CD4-positive, alpha-beta T cell treated with Interleukin-15 for 4 hours (primary cell): Measurements from ENCODE around the gene CILP.

Experiments used
- DNase-seq: peaks from one replicate; pipeline ENCODE4 v3.0.0-alpha.2; 2020; ENCODE audit warnings: low spot score

The CILP gene

GRCh38 chr15:65221697-65222096, 10.4 kb upstream of the CILP start:
- no peak for DNase-seq

GRCh38 chr15:65219137-65219536, 7.9 kb upstream of the CILP start:
- no peak for DNase-seq

- no peak for DNase-seq
These were observed 6.5 kb upstream of the CILP start for GRCh38 chr15:65217526-65218482.

- DNase-seq: no peak
These were observed 4.2 kb upstream of the CILP start for GRCh38 chr15:65215496-65215895.

- no peak for DNase-seq
These were observed 2.7 kb upstream of the CILP start for GRCh38 chr15:65214010-65214409.

GRCh38 chr15:65213241-65213640, 2.0 kb upstream of the CILP start:
- DNase-seq: no peak

- peak; percentile 16 for DNase-seq
These were observed 824 bp upstream of the CILP start for GRCh38 chr15:65212097-65212496.

- no peak for DNase-seq
These were observed 259 bp upstream of the CILP start for GRCh38 chr15:65211482-65211982.

GRCh38 chr15:65209701-65210643, 1.3 kb downstream of the CILP start:
- no peak for DNase-seq

- no peak for DNase-seq
These were observed 2.6 kb downstream of the CILP start for GRCh38 chr15:65208647-65209046.

GRCh38 chr15:65207280-65207840, 3.9 kb downstream of the CILP start:
- DNase-seq: no peak

- no peak for DNase-seq
These were observed 4.5 kb downstream of the CILP start for GRCh38 chr15:65206750-65207149.

- DNase-seq: no peak
These were observed 6.2 kb downstream of the CILP start for GRCh38 chr15:65204931-65205660.

GRCh38 chr15:65204236-65204930, 6.9 kb downstream of the CILP start:
- no peak for DNase-seq

GRCh38 chr15:65201918-65202317, 9.4 kb downstream of the CILP start:
- DNase-seq: no peak

GRCh38 chr15:65198571-65198970, 12.7 kb downstream of the CILP start:
- no peak for DNase-seq

- no peak for DNase-seq
These were observed 14.0 kb downstream of the CILP start for GRCh38 chr15:65197337-65197645.

- DNase-seq: no peak
These were observed 14.5 kb downstream of the CILP start for GRCh38 chr15:65196637-65197336.

GRCh38 chr15:65195548-65195923, 15.7 kb downstream of the CILP start:
- DNase-seq: no peak

GRCh38 chr15:65194826-65195547, 16.3 kb downstream of the CILP start:
- DNase-seq: no peak
